Prostate gland (tissue), 2 donors: ENCODE results near the gene STK38. TPM values are rescaled to one million over a fixed set of nuclear protein-coding genes. Genes with fewer than 3 reads are reported as not detected.

Source experiments
- DNase-seq: peaks from one replicate; pipeline ENCODE4 v3.0.0-alpha.2; 2019; ENCODE audit warnings: low spot score
- H3K27ac ChIP-seq, 2 donors: fragments of 200-600 bp; sonication (generic); 2 replicates each; pipeline ENCODE4 v1.5.1; 2017 to 2019
- H3K27me3 ChIP-seq: fragments of 200-600 bp; sonication (generic); replicated peaks from 2 replicates; pipeline ENCODE4 v1.5.1; 2019; ENCODE audit not compliant: insufficient read depth
- H3K36me3 ChIP-seq, 2 donors: fragments of 200-600 bp; sonication (generic); 1 replicate in 1 of 2; 2 replicates in 1 of 2; pipeline versions ENCODE4 v1.5.1 to v1.8.1; 2017 to 2019
- H3K4me1 ChIP-seq: fragments of 200-600 bp; sonication (generic); replicated peaks from 2 replicates; pipeline ENCODE4 v1.5.1; 2019
- H3K4me3 ChIP-seq, 2 donors: fragments of 200-600 bp; sonication (generic); 2 replicates each; pipeline ENCODE4 v1.5.1; 2017 to 2019
- H3K9me3 ChIP-seq: fragments of 200-600 bp; sonication (generic); 2 replicates; pipeline ENCODE4 v1.5.1; 2017
- POLR2A ChIP-seq: fragments of 450-650 bp; IDR thresholded peaks from one replicate; pipeline ENCODE4 v1.6.1; 2016; ENCODE audit warnings: antibody characterized with exemption, mild to moderate bottlenecking
- POLR2AphosphoS5 ChIP-seq: sonication (generic); formaldehyde crosslinking; IDR thresholded peaks from one replicate; pipeline ENCODE4 v1.6.1; 2017; ENCODE audit warnings: antibody characterized with exemption
- WGBS: methylation state at CpG from one replicate; pipeline ENCODE4 v1.1.5; 2018; 5-methylcytosine and 5-hydroxymethylcytosine counted together
- intact Hi-C: fragments of 100-400 bp; cut with DNase I; formaldehyde crosslinking; loops from one replicate; pipeline ENCODE4 v1.14.2; 2022
- total RNA-seq, 2 donors: library from RNA; depleted of rRNA; stranded (reverse); fragments of >200 nt; gene quantifications; one replicate each; pipeline ENCODE4 v1.1.0, GENCODE V29; 2016
- TF ChIP-seq, protein P1 (sequence below), 4 experiments: fragments of 200-600 bp in 2 of 4; fragments of 450-650 bp in 2 of 4; sonication (generic) in 2 of 4; IDR thresholded peaks; 1 replicate in 3 of 4; 2 replicates in 1 of 4; pipeline ENCODE4 v1.5.1; 2016 to 2019; ENCODE audit warnings: antibody characterized with exemption in 4 of 4, mild to moderate bottlenecking in 2 of 4, moderate library complexity in 2 of 4

STK38 gene
- total RNA-seq = 10 to 100 TPM; 16.5 to 17.7 TPM

DNA sequence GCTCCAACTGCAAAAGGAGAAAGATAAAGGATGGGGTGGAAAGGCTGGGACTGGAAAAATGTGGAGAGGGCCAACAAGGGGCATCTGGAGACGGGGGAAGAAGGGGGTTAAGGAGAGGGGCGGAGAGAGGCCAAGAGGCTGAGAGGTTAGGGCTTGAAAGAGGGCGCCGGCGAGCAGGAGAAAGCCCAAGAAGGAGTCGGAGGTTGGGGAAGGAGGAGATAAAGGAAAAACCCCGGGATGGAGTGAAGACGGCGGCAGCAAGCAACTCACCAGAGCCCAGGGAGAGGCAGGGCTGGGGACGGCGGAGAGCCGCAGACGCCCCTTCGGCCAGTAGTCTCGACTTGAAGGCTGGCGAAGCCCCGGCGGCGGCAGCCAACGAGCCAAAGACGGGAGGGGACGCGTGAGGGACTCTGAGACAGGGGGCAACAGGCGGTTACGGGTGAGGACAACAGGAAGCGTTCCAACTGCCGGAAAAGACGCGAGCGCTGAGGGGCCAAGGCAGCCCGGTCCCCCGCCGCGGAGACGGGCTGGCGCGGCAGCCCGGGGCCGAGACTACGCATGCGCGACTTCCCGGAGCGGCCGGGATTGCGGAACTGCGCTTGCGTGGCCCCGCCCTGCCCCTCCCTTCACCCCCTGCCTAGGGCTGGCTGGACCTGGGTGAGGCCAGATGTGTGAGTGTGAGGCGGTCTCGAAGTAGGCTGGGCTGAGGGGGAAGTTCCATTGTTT lies at the start of gene STK38:
STK38 (minus strand) TSS at position 560 of the 726 bp plus-strand sequence. CDS start 7,277 bp downstream, outside the sequence.
- Histone ChIP-seq H3K9me3 (no peaks in the 10 kb centered on the region), H3K27me3 (no peaks in the 10 kb centered on the region), H3K4me3 (peak within 1 kb of the TSS; percentile 72 to 90), H3K27ac (peak within 1 kb of the TSS; percentile 94 to 96), H3K4me1 (peaks cover 3% of the 10 kb centered on the region), H3K36me3 (no peaks in the 10 kb centered on the region)
- DNase-seq = peak; percentile 89
- TF ChIP-seq POLR2AphosphoS5 = peak; percentile 97
- TF ChIP-seq, protein P1, sequence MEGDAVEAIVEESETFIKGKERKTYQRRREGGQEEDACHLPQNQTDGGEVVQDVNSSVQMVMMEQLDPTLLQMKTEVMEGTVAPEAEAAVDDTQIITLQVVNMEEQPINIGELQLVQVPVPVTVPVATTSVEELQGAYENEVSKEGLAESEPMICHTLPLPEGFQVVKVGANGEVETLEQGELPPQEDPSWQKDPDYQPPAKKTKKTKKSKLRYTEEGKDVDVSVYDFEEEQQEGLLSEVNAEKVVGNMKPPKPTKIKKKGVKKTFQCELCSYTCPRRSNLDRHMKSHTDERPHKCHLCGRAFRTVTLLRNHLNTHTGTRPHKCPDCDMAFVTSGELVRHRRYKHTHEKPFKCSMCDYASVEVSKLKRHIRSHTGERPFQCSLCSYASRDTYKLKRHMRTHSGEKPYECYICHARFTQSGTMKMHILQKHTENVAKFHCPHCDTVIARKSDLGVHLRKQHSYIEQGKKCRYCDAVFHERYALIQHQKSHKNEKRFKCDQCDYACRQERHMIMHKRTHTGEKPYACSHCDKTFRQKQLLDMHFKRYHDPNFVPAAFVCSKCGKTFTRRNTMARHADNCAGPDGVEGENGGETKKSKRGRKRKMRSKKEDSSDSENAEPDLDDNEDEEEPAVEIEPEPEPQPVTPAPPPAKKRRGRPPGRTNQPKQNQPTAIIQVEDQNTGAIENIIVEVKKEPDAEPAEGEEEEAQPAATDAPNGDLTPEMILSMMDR (IDR thresholded peaks at IDR 0.05) = no peak
- TF ChIP-seq POLR2A = peak; percentile 100
- WGBS = under 1% methylated on average over 42 of the region's 51 CpGs
- intact Hi-C loops = loop anchor here (1.0 to 5.0 kb wide), 4 partner anchors 32 to 125 kb away; partner anchors contain the start of gene SRSF3

DNA sequence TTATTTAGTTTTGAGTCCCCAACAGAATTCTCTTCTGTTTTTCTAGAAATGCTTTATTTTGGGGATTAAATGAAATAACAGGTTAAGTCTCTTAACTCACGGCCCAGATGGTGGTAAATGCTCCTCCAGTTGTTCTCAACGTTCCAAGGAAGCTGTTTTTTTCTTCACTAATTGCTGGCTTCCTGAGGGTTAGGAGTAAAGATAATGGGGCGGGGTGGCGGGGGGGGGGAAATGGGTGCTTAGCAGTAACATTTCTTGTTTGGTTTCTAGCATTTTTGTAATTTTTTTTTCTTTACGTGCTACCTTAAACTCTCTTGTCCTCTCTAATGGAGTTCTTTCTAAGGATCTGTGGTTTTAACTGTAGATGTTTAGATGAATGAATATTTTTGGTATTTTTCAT lies 49.1 kb upstream of the STK38 start:
- no peaks in the 10 kb centered on the region for H3K27me3 ChIP-seq
- peak overlapping the region; percentile 98 to 99 for H3K27ac ChIP-seq
- peaks cover 0 to 10% of the 10 kb centered on the region in 2 donors for H3K36me3 ChIP-seq
- intact Hi-C loops = no loop called here
- no peak for DNase-seq
- peak overlapping the region; percentile 65 to 74 for H3K4me3 ChIP-seq
- no peaks in the 10 kb centered on the region for H3K9me3 ChIP-seq
- TF ChIP-seq POLR2AphosphoS5 = no peak
- TF ChIP-seq, protein P1 (IDR thresholded peaks at IDR 0.05) = no peak
- no peak for TF ChIP-seq POLR2A
- no peaks in the 10 kb centered on the region for H3K4me1 ChIP-seq
- 1% methylated on average over 5 of the region's 5 CpGs for WGBS

DNA sequence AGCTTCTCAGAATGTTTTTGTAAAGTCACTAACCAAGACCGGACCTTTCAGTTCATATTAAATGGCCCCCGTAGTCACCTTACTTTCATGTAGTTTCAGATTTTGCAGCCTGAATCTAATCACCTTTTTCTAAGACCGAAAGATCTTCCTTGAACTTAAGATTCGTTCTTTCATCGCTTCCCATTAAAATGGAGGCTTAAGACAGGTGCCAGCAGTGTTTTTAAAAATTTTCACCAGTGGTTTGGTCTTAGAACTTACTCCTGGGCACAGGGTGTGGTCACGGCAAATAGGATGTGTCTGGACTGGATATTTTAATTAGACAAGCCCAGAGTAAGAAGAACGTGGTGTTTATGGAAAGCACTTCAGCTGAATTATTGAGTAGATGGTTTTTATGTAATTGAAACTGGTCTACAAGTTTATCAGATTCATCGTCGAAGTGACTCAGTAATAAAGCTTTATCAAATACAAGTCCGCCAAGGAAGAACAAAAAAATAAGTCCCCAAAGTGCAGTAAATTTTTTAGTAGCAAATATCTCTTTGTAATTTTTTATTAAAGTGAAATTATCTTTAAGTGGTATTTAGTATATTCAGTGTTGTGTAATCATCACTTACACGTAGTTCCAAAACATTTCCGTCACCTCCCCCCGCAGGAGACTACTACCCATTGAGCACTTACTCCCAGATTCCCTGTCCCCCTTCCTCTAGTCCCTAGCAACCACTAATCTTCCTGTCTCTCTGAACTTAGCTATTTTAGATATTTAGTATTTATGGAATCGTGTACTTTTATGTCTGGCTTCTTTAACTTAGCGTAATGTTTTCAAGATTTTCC lies 47.8 kb upstream of the STK38 start:
- intact Hi-C loops = loop anchor here (1.0 to 5.0 kb wide), 3 partner anchors 48 to 153 kb away; partner anchors contain the start of genes CDKN1A, KCTD20, PXT1 and STK38
- WGBS = under 1% methylated on average over 15 of the region's 15 CpGs

DNA sequence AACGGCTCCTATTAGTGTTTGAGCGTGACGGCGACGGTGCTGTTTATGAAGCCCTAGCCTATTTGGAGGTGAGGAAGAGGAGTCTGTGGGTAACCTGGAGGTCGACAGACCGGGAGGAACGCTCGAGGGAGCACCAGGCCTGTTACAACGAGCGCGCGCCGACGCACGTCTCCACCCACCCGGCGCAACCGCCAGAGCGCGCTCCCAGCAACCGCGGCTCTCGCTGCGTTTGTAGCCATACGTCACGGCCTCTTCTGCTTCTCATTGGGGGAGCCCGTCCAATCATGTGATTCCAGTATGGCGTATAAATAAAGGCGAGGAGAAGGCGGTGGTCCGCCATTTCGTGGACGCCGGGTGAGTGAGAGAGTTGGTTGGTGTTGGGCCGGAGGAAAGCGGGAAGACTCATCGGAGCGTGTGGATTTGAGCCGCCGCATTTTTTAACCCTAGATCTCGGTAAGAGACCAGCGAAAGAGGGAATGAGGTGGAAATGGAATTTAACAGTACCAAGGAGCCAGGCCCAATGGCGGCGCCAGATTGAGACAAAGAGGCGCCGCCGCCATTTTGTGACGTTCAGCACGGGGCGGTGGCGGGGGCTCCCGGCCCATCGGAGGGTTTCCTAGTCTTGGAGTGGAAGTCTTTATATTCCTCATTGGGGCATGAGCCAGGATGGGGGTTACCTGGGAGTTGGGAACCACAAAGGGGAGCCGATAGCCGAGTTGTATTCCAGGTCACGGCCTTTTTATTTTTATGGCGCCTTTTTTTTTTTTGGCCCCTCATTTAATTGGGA lies 46.9 kb upstream of the STK38 start, which contains the start of gene SRSF3:
SRSF3 (plus strand) TSS at position 334 of the 787 bp plus-strand sequence. CDS start 2,401 bp downstream, outside the sequence.
- WGBS = under 1% methylated on average over 56 of the region's 58 CpGs
- peaks cover 0 to 6% of the 10 kb centered on the region in 2 donors for H3K36me3 ChIP-seq
- H3K4me3 ChIP-seq = peak within 1 kb of the TSS; percentile 65 to 74
- intact Hi-C loops = loop anchor here (1.0 to 5.0 kb wide), 3 partner anchors 47 to 152 kb away; partner anchors contain the start of genes CDKN1A, KCTD20, PXT1 and STK38
- H3K4me1 ChIP-seq = no peaks in the 10 kb centered on the region
- peak within 1 kb of the TSS; percentile 98 to 99 for H3K27ac ChIP-seq
- TF ChIP-seq POLR2AphosphoS5 (peak; percentile 98), POLR2A (peak; percentile 97)
- TF ChIP-seq, protein P1 (IDR thresholded peaks at IDR 0.05) = peak; percentile 46 to 89 (median 64)
- H3K9me3 ChIP-seq = no peaks in the 10 kb centered on the region
- no peaks in the 10 kb centered on the region for H3K27me3 ChIP-seq
- peak; percentile 98 for DNase-seq

More for the DNA sequence above, 47.8 kb upstream of the STK38 start:
- Histone ChIP-seq H3K4me3 (peak overlapping the region; percentile 65 to 74), H3K4me1 (no peaks in the 10 kb centered on the region), H3K27me3 (no peaks in the 10 kb centered on the region), H3K27ac (peak overlapping the region; percentile 98 to 99), H3K9me3 (no peaks in the 10 kb centered on the region), H3K36me3 (peaks cover 0 to 6% of the 10 kb centered on the region in 2 donors)
- TF ChIP-seq POLR2AphosphoS5 (peak; percentile 63), POLR2A (peak; percentile 19)
- TF ChIP-seq, protein P1 (IDR thresholded peaks at IDR 0.05) = no peak
- DNase-seq = peak; percentile 60
